ENCODE results near the gene SCAMP2. TPM values are rescaled to one million over a fixed set of nuclear protein-coding genes. Genes with fewer than 3 reads are reported as not detected.

The SCAMP2 gene
- polyA plus RNA-seq, 1 donor from 2014 or later = 4.5 TPM

GRCh38 chr15:74815961-74816360, 57.2 kb downstream of the SCAMP2 start:
- H3K36me3 ChIP-seq (ENCODE audit: insufficient read depth, low read length) = no peaks in the 10 kb centered on the region
- H4K20me1 ChIP-seq (ENCODE audit: insufficient read depth) = no peaks in the 10 kb centered on the region
- H3K4me3 ChIP-seq (ENCODE audit: low read length) = no peak overlapping the region
- no peaks in the 10 kb centered on the region for H3F3A ChIP-seq (ENCODE audit: insufficient read depth, low read length, poor library complexity, severe bottlenecking)
- no peak overlapping the region for H3K27ac ChIP-seq (ENCODE audit: low read length)
- no peaks in the 10 kb centered on the region for H3K9me2 ChIP-seq (ENCODE audit: insufficient read depth, low read length)
- no peaks in the 10 kb centered on the region for H3K27me3 ChIP-seq (ENCODE audit: insufficient read depth, low read depth, low read length)
- TF ChIP-seq, protein P1, sequence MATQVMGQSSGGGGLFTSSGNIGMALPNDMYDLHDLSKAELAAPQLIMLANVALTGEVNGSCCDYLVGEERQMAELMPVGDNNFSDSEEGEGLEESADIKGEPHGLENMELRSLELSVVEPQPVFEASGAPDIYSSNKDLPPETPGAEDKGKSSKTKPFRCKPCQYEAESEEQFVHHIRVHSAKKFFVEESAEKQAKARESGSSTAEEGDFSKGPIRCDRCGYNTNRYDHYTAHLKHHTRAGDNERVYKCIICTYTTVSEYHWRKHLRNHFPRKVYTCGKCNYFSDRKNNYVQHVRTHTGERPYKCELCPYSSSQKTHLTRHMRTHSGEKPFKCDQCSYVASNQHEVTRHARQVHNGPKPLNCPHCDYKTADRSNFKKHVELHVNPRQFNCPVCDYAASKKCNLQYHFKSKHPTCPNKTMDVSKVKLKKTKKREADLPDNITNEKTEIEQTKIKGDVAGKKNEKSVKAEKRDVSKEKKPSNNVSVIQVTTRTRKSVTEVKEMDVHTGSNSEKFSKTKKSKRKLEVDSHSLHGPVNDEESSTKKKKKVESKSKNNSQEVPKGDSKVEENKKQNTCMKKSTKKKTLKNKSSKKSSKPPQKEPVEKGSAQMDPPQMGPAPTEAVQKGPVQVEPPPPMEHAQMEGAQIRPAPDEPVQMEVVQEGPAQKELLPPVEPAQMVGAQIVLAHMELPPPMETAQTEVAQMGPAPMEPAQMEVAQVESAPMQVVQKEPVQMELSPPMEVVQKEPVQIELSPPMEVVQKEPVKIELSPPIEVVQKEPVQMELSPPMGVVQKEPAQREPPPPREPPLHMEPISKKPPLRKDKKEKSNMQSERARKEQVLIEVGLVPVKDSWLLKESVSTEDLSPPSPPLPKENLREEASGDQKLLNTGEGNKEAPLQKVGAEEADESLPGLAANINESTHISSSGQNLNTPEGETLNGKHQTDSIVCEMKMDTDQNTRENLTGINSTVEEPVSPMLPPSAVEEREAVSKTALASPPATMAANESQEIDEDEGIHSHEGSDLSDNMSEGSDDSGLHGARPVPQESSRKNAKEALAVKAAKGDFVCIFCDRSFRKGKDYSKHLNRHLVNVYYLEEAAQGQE (IDR thresholded peaks at IDR 0.05; ENCODE audit: borderline replicate concordance) = no peak
- no peak for TF ChIP-seq EZH2 (IDR thresholded peaks at IDR 0.05; ENCODE audit: borderline replicate concordance, insufficient read depth, low read length, poor library complexity, severe bottlenecking)
- TF ChIP-seq TAF1 (IDR thresholded peaks at IDR 0.05; ENCODE audit: low read depth) = no peak
- no peak for TF ChIP-seq EP300 (conservative IDR thresholded peaks at IDR 0.05; ENCODE audit: poor library complexity, severe bottlenecking)
- no peak for TF ChIP-seq MXI1 (conservative IDR thresholded peaks at IDR 0.05; ENCODE audit: poor library complexity, severe bottlenecking)
- no peak for TF ChIP-seq POLR2AphosphoS5 (IDR thresholded peaks at IDR 0.05)
- TF ChIP-seq SMC3 (conservative IDR thresholded peaks at IDR 0.05; ENCODE audit: poor library complexity) = no peak
- no peak for TF ChIP-seq RAD21 (conservative IDR thresholded peaks at IDR 0.05)
- no peak for TF ChIP-seq CTCF (IDR thresholded peaks at IDR 0.05; ENCODE audit: poor library complexity, severe bottlenecking)
- H2AFZ ChIP-seq (ENCODE audit: low read depth, low read length) = no peak overlapping the region
- no peaks in the 10 kb centered on the region for H3K9me3 ChIP-seq (ENCODE audit: low read length)
- no peak overlapping the region for H3K4me2 ChIP-seq (ENCODE audit: low read length)
- no peaks in the 10 kb centered on the region for H3K79me2 ChIP-seq (replicated peaks; ENCODE audit: insufficient read depth, low read length)
- no peak overlapping the region for H3K9ac ChIP-seq (ENCODE audit: low read length)

DNA sequence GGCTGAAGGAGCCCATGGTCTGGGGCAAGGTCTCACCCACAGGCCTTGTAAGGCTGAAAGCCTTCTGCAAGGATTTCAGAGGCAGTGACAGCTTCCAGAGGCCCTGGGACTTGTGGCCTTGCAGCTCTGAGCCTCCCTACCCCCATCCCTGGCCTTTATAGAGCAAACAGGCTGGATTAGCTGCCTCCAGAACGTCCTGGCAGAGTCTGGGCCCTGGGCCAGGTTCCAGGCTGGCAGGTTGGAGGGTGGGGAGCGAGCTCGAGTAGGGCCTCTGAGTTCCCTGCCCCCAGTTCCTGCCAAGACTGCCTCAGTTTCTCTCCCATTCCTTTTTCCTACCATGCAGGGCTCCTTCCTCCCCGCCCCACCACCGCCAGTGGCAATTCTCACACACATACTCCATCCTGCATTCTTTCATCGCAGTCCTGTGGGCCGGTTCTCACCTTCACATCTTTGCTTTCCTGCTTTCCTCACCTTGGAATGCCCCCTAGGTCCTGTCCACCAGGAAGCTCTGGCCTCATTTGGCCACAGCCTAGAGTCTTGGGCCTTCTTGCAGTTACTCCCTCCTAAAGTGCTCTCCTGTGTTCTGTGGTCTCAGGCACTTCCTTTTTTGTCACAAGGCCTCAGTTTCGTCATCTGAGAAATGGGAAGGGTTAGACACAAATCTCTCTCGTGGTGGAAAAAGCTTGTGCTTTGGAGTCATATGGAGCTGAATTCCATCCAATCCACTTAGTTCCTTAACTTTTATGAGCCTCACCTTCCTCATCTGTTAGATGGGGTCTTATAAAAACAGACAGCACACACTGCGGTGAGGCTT, 57.8 kb downstream of the SCAMP2 start:
- no peaks in the 10 kb centered on the region for H3K9me3 ChIP-seq (ENCODE audit: low read length)
- TF ChIP-seq CTCF (IDR thresholded peaks at IDR 0.05; ENCODE audit: poor library complexity, severe bottlenecking) = no peak
- TF ChIP-seq MXI1 (conservative IDR thresholded peaks at IDR 0.05; ENCODE audit: poor library complexity, severe bottlenecking) = no peak
- TF ChIP-seq TAF1 (IDR thresholded peaks at IDR 0.05; ENCODE audit: low read depth) = no peak
- no peak for TF ChIP-seq EZH2 (IDR thresholded peaks at IDR 0.05; ENCODE audit: borderline replicate concordance, insufficient read depth, low read length, poor library complexity, severe bottlenecking)
- no peak for TF ChIP-seq POLR2AphosphoS5 (IDR thresholded peaks at IDR 0.05)
- TF ChIP-seq, protein P1 (IDR thresholded peaks at IDR 0.05; ENCODE audit: borderline replicate concordance) = no peak
- TF ChIP-seq SMC3 (conservative IDR thresholded peaks at IDR 0.05; ENCODE audit: poor library complexity) = no peak
- TF ChIP-seq RAD21 (conservative IDR thresholded peaks at IDR 0.05) = no peak
- TF ChIP-seq EP300 (conservative IDR thresholded peaks at IDR 0.05; ENCODE audit: poor library complexity, severe bottlenecking) = no peak
- no peaks in the 10 kb centered on the region for H4K20me1 ChIP-seq (ENCODE audit: insufficient read depth)
- H3K9me2 ChIP-seq (ENCODE audit: insufficient read depth, low read length) = no peaks in the 10 kb centered on the region
- no peak overlapping the region for H3K9ac ChIP-seq (ENCODE audit: low read length)
- no peaks in the 10 kb centered on the region for H3K79me2 ChIP-seq (replicated peaks; ENCODE audit: insufficient read depth, low read length)
- H3F3A ChIP-seq (ENCODE audit: insufficient read depth, low read length, poor library complexity, severe bottlenecking) = no peaks in the 10 kb centered on the region
- H2AFZ ChIP-seq (ENCODE audit: low read depth, low read length) = no peak overlapping the region
- H3K4me2 ChIP-seq (ENCODE audit: low read length) = no peak overlapping the region
- no peaks in the 10 kb centered on the region for H3K27me3 ChIP-seq (ENCODE audit: insufficient read depth, low read depth, low read length)
- no peak overlapping the region for H3K4me3 ChIP-seq (ENCODE audit: low read length)
- no peaks in the 10 kb centered on the region for H3K36me3 ChIP-seq (ENCODE audit: insufficient read depth, low read length)
- no peak overlapping the region for H3K27ac ChIP-seq (ENCODE audit: low read length)
